CD4-positive, alpha-beta T cell treated with Interleukin-17A for 4 hours (primary cell): Measurements from ENCODE around the gene RBBP5.

Source experiments
- DNase-seq: peaks from one replicate; pipeline ENCODE4 v3.0.0-alpha.2; 2020; ENCODE audit warnings: mixed read lengths

RBBP5 gene

GRCh38 chr1:205053296-205053695, 68.5 kb downstream of the RBBP5 start:
- no peak for DNase-seq

GRCh38 chr1:205052690-205053089, 69.1 kb downstream of the RBBP5 start:
- no peak for DNase-seq

DNA sequence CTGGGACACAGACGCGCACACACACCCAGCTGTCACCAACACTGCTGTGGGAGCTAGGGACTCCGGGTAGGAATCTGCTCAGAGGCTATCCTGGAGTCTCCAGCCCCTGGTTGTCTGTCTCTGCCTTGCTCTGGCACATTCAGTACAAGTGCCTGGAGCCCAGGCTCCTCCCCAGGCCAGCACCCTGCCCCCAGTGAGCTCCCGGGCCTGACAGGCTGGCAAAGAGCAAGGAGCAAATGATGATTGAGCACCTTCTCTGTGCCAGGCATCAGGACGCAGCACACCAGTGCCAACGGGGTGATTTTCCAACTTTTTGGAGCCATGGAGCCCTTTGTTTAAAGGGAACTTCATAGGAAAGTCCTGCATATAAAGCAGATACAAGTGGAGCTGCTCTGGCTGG, 72.3 kb downstream of the RBBP5 start:
- no peak for DNase-seq

GRCh38 chr1:205048382-205048781, 73.4 kb downstream of the RBBP5 start:
- no peak for DNase-seq

- no peak for DNase-seq
Measured at GRCh38 chr1:205047764-205048231, 74.0 kb downstream of the RBBP5 start.

DNA sequence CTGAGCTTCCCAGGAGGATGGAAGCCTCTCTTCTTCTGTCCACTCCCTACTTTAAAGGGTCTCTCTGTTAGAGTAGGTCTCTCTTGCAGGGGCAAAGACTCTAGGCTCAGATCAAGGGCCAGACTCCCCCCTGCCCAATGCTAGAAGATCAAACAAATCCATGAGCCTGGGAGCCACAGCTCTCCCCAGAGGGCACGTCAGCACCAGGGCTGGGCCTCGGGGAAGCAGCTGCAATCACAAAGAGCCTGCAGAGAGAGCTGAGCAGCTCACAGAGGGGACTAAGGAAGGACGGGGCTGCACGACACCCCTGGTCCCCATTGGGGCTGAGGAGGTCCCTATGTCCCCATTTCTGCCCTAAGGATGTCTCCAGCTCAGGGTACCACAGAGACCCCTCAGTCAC, 74.9 kb downstream of the RBBP5 start:
- no peak for DNase-seq

GRCh38 chr1:205045146-205045545, 76.6 kb downstream of the RBBP5 start:
- no peak for DNase-seq

DNA sequence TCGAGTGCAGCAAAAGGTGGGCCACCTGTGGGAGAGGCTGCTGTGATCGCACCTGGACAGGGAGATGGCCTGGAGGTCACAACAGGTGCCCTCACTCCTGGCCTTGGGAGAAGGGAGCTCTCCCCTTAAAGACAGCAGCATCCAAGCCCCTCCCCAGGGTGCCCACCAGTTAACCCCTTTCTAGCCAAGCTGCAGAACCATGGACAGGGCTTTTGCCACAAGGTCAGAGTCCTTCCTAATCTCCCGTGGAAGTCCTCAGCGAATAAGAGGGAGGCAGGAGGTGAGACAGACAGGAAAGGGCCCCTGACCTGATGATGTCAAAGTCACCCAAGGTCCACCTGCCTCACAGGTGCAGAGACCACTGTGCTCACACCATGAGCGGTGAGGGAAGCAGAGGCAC, 77.0 kb downstream of the RBBP5 start:
- no peak for DNase-seq

GRCh38 chr1:205043866-205044265, 77.9 kb downstream of the RBBP5 start:
- no peak for DNase-seq

DNA sequence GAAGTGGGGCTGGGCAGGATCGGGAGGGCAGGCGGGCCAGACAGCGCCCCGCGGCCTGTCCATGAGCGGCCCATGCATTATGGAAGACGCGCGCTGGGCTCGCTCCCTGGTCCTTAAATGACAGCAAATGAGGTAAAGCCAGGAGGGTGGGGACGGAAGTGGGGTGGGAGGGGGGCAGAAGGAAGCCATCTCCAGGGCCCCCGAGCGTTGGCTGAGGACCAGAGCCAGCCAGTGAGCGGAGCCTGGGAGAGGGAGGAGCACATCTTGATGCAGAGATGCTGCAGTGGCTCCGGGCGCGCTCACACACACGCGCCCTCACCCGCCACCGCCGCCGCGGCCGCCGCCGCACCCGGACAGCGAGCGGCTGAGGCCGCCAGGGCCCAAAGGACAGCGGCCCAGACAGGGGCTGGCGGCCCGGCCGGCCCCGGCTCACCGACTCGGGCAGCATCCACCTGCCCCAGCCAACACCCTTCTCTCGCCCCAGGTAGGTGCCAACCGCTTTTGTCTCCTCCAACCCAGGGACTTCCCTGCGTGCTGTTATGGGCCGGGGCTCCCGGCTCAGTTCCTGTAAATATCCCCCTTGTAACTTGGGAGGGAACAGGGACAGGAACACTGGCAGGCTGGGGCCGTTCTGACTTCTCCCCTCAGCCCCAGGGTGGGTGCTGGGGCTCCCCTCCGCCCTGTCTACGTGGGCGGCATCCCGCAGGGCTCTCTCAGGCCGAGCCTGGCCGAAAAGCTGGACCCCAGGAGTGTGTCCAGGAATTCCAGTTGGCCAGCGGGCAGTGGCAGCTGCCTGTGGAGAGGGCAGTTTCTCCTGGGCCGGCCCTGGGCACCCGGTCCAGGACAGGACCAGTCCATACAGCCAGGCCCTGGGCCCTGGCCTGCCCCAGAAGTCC, 78.6 kb downstream of the RBBP5 start, which contains the start of gene CNTN2:
CNTN2 (plus strand) TSS at position 302 of the 896 bp plus-strand sequence. CDS start 9,974 bp downstream, outside the sequence.
- no peak for DNase-seq

- no peak for DNase-seq
Measured at GRCh38 chr1:205041998-205042910, 79.5 kb downstream of the RBBP5 start.

GRCh38 chr1:205041001-205041715, 80.6 kb downstream of the RBBP5 start:
- no peak for DNase-seq

- no peak for DNase-seq
Measured at GRCh38 chr1:205038132-205038786, 83.5 kb downstream of the RBBP5 start.

DNA sequence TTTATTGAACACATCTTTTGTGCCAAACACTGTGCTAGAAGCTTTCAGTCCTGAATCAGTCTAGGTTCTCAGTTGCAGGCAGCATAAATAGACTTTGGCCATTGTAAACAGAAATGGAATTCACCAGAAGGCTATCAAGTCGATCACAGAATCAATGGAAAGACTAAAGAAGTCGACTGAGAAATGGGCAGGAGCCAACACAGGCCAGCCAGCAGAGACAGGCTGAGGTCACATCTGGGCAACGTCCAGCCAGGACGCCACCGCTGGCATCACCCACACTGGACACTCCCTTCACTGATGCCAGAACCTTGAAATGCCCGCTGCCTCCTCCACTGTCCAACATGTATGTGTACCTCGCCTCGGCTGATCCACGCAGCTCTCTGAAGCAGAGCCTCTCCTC, 84.2 kb downstream of the RBBP5 start:
- DNase-seq = no peak
